ENCODE measurements around the gene PPP1R8. TPM values are rescaled to one million over a fixed set of nuclear protein-coding genes. Genes with fewer than 3 reads are reported as not detected.
A peak's percentile ranks its signal among the peaks of the same experiment; 100 is the strongest.

PPP1R8 gene
- total RNA-seq, 4 donors from 2014 or later = 32.0 to 58.2 (median 37.2) TPM

DNA sequence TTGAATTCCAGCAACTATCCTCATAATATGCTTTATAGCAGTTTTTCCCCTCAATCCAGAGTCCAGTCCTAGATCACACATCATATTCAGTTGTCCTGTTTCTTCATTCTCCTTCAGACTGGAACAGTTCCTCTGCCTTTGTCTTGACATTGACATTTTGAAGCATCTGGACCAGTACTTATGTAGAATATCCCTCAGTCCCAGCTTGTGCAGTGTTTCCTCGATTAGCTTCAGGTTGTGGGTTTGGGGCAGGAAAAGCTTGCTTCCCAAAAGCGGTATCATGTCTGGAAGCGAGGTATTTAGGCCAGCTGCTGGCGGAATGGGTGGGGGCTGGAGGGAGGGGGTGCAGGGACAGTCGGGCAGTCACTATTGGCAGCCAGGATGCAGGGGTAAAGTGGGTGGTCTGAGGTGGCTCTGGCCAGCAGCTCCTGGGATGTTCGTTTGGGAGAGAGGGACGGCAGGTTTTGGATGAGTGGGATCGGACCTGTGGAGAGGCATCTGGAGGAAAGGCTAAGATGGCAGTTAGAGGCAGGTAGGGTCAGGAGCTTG lies 48.3 kb downstream of the PPP1R8 start:
- Histone ChIP-seq H3K27me3 (no peaks in the 10 kb centered on the region), H3K4me3 (no peak overlapping the region), H3K4me1 (peaks cover 0 to 7% (median 0%) of the 10 kb centered on the region in 4 donors), H3K27ac (no peak overlapping the region), H3K9me3 (no peaks in the 10 kb centered on the region), H3K36me3 (peaks cover 0 to 20% (median 0%) of the 10 kb centered on the region in 3 donors)
- TF ChIP-seq POLR2A (IDR thresholded peaks at IDR 0.05) = no peak
- TF ChIP-seq, protein P1, sequence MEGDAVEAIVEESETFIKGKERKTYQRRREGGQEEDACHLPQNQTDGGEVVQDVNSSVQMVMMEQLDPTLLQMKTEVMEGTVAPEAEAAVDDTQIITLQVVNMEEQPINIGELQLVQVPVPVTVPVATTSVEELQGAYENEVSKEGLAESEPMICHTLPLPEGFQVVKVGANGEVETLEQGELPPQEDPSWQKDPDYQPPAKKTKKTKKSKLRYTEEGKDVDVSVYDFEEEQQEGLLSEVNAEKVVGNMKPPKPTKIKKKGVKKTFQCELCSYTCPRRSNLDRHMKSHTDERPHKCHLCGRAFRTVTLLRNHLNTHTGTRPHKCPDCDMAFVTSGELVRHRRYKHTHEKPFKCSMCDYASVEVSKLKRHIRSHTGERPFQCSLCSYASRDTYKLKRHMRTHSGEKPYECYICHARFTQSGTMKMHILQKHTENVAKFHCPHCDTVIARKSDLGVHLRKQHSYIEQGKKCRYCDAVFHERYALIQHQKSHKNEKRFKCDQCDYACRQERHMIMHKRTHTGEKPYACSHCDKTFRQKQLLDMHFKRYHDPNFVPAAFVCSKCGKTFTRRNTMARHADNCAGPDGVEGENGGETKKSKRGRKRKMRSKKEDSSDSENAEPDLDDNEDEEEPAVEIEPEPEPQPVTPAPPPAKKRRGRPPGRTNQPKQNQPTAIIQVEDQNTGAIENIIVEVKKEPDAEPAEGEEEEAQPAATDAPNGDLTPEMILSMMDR (IDR thresholded peaks at IDR 0.05) = no peak
- no peak for TF ChIP-seq EP300 (IDR thresholded peaks at IDR 0.05)
- WGBS, 2 donors = 59 to 60% methylated on average over 8 of the region's 8 CpGs
- DNase-seq (ENCODE audit: low spot score in 2 of 2) = no peak

DNA sequence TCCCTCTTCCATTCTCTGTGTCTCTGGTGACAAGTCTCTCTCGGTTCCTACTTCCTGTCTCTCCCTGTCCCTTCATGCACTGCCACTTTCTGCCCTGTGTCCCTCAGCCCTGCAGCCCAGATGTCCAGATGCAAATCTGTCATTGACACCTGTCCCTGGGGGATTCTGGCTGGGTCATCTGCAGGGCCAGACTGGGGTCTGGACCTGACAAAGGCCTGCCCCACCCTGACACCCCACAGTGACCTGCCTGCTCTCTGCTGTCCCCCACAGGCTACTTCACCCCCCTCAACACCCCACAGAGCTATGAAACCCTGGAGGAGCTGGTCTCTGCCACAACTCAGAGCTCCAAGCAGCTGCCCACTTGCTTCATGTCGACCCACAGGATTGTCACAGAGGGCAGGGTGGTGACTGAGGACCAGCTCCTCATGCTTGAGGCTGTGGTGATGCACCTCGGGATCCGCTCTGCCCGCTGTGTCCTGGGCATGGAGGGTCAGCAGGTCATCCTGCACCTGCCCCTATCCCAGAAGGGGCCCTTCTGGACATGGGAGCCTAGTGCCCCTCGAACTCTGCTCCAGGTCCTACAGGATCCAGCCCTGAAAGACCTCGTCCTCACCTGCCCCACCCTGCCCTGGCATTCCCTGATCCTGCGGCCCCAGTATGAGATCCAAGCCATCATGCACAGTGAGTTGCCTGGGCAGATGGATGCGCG lies 48.9 kb downstream of the PPP1R8 start:
- Histone ChIP-seq H3K27ac (no peak overlapping the region), H3K4me3 (no peak overlapping the region), H3K27me3 (no peaks in the 10 kb centered on the region), H3K36me3 (peaks cover 0 to 25% (median 0%) of the 10 kb centered on the region in 3 donors), H3K9me3 (no peaks in the 10 kb centered on the region), H3K4me1 (peaks cover 0 to 12% (median 0%) of the 10 kb centered on the region in 4 donors)
- no peak for DNase-seq (ENCODE audit: low spot score in 2 of 2)
- TF ChIP-seq EP300 (IDR thresholded peaks at IDR 0.05) (no peak), POLR2A (IDR thresholded peaks at IDR 0.05) (no peak)
- TF ChIP-seq, protein P1 (IDR thresholded peaks at IDR 0.05) = no peak
- WGBS, 2 donors = 67 to 81% methylated on average over 7 to 10 of the region's 10 CpGs

DNA sequence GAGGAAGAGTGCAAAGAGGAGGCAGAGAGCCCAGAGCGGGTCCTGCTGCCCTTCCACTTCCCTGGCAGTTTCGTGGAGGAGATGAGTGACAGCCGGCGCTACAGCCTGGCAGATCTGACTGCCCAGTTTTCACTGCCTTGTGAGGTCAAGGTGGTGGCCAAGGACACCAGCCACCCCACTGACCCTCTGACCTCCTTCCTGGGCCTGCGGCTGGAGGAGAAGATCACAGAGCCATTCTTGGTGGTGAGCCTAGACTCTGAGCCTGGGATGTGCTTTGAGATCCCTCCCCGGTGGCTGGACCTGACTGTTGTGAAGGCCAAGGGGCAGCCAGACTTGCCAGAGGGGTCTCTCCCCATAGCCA lies 51.9 kb downstream of the PPP1R8 start:
- H3K4me1 ChIP-seq = peaks cover 0 to 15% (median 0%) of the 10 kb centered on the region in 4 donors
- no peak for TF ChIP-seq POLR2A (IDR thresholded peaks at IDR 0.05)
- TF ChIP-seq, protein P1 (IDR thresholded peaks at IDR 0.05) = no peak
- TF ChIP-seq EP300 (IDR thresholded peaks at IDR 0.05) = no peak
- H3K27ac ChIP-seq = peak overlapping the region in 2 of 4 donors; percentile 36 to 82
- H3K9me3 ChIP-seq = no peaks in the 10 kb centered on the region
- peaks cover 0 to 48% (median 0%) of the 10 kb centered on the region in 3 donors for H3K36me3 ChIP-seq
- DNase-seq (ENCODE audit: low spot score in 2 of 2) = no peak
- no peak overlapping the region for H3K4me3 ChIP-seq
- 83 to 92% methylated on average over 5 to 6 of the region's 6 CpGs for WGBS, 2 donors
- H3K27me3 ChIP-seq = no peaks in the 10 kb centered on the region

GRCh38 chr1:27883536-27883935 lies 53.0 kb downstream of the PPP1R8 start:
- TF ChIP-seq, protein P1 (IDR thresholded peaks at IDR 0.05) = no peak
- TF ChIP-seq POLR2A (IDR thresholded peaks at IDR 0.05) = no peak
- TF ChIP-seq EP300 (IDR thresholded peaks at IDR 0.05) = no peak
- H3K4me3 ChIP-seq = no peak overlapping the region
- peak overlapping the region in 3 of 4 donors; percentile 63 to 82 (median 65) for H3K27ac ChIP-seq
- peaks cover 0 to 19% (median 0%) of the 10 kb centered on the region in 4 donors for H3K4me1 ChIP-seq
- peaks cover 0 to 50% (median 0%) of the 10 kb centered on the region in 3 donors for H3K36me3 ChIP-seq
- H3K27me3 ChIP-seq = no peaks in the 10 kb centered on the region
- 90 to 93% methylated on average over 13 of the region's 13 CpGs for WGBS, 2 donors
- H3K9me3 ChIP-seq = no peaks in the 10 kb centered on the region
- DNase-seq (ENCODE audit: low spot score in 2 of 2) = no peak
